IMR-90 (cell line): ENCODE measurements around the gene THRA.

Experiments used
- POLR2A ChIP-seq: IDR thresholded peaks from 2 replicates; pipeline ENCODE4 v1.6.1; 2012; ENCODE audit warnings: mild to moderate bottlenecking, low read depth, low read length
- RFX5 ChIP-seq: IDR thresholded peaks from 2 replicates; pipeline ENCODE4 v1.8.0; 2012; ENCODE audit warnings: low read depth, mild to moderate bottlenecking, low read length, moderate library complexity
- TF ChIP-seq, protein P1 (sequence below): conservative IDR thresholded peaks from 2 replicates; pipeline ENCODE4 v1.5.1; 2012; ENCODE audit warnings: mild to moderate bottlenecking, low read depth, low read length, improper control_type of control experiment
- TF ChIP-seq, protein P2 (sequence below): fragments of 150-350 bp; IDR thresholded peaks from 2 replicates; pipeline ENCODE4 v1.6.1; 2017; ENCODE audit warnings: mild to moderate bottlenecking, antibody characterized with exemption, low read length, low read depth

DNA sequence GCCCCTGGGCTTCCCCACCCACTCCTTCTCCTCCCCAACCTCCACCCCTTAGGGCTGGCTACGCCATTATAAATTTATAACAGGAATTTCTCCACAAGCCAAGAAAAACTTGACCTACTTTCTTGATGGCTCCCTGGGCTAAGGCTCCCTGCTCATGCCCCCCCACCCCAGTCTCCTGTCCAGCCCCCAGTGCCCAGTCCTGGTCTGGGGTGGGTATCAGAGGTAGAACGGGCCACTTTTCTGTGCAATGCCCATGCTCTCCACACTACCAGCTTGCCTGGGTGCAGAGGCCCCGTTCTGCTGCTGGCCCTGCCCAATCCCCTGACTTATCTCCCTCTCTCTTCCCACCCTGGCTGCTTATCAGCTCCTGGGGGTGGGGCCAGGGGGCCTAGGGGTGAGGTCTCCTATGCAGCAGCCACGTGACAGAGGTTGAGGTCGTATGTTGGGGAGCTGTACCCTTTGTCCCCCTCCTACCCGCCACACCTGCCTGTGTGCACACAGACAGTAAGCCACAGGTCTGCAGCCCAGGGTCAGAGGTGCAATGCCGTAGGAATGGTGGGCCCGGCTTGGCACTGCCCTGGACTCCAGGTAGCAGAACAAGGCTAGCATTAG lies 10.1 kb downstream of the THRA start:
- TF ChIP-seq, protein P1, sequence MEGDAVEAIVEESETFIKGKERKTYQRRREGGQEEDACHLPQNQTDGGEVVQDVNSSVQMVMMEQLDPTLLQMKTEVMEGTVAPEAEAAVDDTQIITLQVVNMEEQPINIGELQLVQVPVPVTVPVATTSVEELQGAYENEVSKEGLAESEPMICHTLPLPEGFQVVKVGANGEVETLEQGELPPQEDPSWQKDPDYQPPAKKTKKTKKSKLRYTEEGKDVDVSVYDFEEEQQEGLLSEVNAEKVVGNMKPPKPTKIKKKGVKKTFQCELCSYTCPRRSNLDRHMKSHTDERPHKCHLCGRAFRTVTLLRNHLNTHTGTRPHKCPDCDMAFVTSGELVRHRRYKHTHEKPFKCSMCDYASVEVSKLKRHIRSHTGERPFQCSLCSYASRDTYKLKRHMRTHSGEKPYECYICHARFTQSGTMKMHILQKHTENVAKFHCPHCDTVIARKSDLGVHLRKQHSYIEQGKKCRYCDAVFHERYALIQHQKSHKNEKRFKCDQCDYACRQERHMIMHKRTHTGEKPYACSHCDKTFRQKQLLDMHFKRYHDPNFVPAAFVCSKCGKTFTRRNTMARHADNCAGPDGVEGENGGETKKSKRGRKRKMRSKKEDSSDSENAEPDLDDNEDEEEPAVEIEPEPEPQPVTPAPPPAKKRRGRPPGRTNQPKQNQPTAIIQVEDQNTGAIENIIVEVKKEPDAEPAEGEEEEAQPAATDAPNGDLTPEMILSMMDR: no peak
- TF ChIP-seq POLR2A (no peak), RFX5 (no peak)
- TF ChIP-seq, protein P2, sequence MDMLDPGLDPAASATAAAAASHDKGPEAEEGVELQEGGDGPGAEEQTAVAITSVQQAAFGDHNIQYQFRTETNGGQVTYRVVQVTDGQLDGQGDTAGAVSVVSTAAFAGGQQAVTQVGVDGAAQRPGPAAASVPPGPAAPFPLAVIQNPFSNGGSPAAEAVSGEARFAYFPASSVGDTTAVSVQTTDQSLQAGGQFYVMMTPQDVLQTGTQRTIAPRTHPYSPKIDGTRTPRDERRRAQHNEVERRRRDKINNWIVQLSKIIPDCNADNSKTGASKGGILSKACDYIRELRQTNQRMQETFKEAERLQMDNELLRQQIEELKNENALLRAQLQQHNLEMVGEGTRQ: no peak
